ENCODE results near the gene COX4I2. TPM values are rescaled to one million over a fixed set of nuclear protein-coding genes. Genes with fewer than 3 reads are reported as not detected.
"Not testable (repeated sequence)": the region's sequence is repeated elsewhere in the genome, so short reads cannot be mapped to it uniquely, and the experiment has no call there.

Gene COX4I2
- total RNA-seq, 4 donors from 2014 or later = 2.1 to 14.2 (median 7.1) TPM

- H3K27ac ChIP-seq (replicated peaks in 1 of 4) = no peak overlapping the region
- intact Hi-C loops (cut with DNase I) = no loop called here
- no peaks in the 10 kb centered on the region for H3K27me3 ChIP-seq
- WGBS = 86% methylated on average over 3 of the region's 3 CpGs
- DNase-seq (ENCODE audit: extremely low spot score) = no peak
- H3K9me3 ChIP-seq = no peaks in the 10 kb centered on the region
- TF ChIP-seq POLR2AphosphoS5 (IDR thresholded peaks at IDR 0.05) (no peak), CTCF (IDR thresholded peaks at IDR 0.05) (no peak), POLR2A (IDR thresholded peaks at IDR 0.05; ENCODE audit: low read depth) (no peak), EP300 (IDR thresholded peaks at IDR 0.05) (no peak)
- H3K36me3 ChIP-seq = no peaks in the 10 kb centered on the region
- H3K4me3 ChIP-seq = no peak overlapping the region
- H3K4me1 ChIP-seq = peaks cover 6 to 18% (median 13%) of the 10 kb centered on the region in 4 donors
These were observed 17.5 kb upstream of the COX4I2 start for GRCh38 chr20:31620246-31620645.

- DNase-seq (ENCODE audit: extremely low spot score); H3K9me3 ChIP-seq; H3K4me3 ChIP-seq; H3K36me3 ChIP-seq; intact Hi-C loops (cut with DNase I); H3K27me3 ChIP-seq: not testable (repeated sequence)
- H3K27ac ChIP-seq (replicated peaks in 1 of 4) = peak overlapping the region in 2 of 4 donors; percentile 16 to 50
- peaks cover 6 to 18% (median 13%) of the 10 kb centered on the region in 4 donors for H3K4me1 ChIP-seq
- 98% methylated on average over 6 of the region's 6 CpGs for WGBS
These were observed 14.6 kb upstream of the COX4I2 start for GRCh38 chr20:31623123-31623505.

GRCh38 chr20:31626534-31626933 lies 11.2 kb upstream of the COX4I2 start:
- H3K36me3 ChIP-seq; H3K4me3 ChIP-seq; H3K27ac ChIP-seq (replicated peaks in 1 of 4); H3K27me3 ChIP-seq; intact Hi-C loops (cut with DNase I); DNase-seq (ENCODE audit: extremely low spot score); H3K9me3 ChIP-seq: not testable (repeated sequence)
- 84% methylated on average over 8 of the region's 8 CpGs for WGBS
- H3K4me1 ChIP-seq = peaks cover 6 to 18% (median 13%) of the 10 kb centered on the region in 4 donors

- WGBS = 70% methylated on average over 2 of the region's 2 CpGs
- H3K27me3 ChIP-seq; H3K36me3 ChIP-seq; DNase-seq (ENCODE audit: extremely low spot score); intact Hi-C loops (cut with DNase I); H3K4me3 ChIP-seq; H3K27ac ChIP-seq (replicated peaks in 1 of 4); H3K4me1 ChIP-seq; H3K9me3 ChIP-seq: not testable (repeated sequence)
These were observed 9.7 kb upstream of the COX4I2 start for GRCh38 chr20:31628057-31628456.

GRCh38 chr20:31630187-31630790 lies 7.4 kb upstream of the COX4I2 start:
- TF ChIP-seq CTCF (IDR thresholded peaks at IDR 0.05) (no peak), POLR2AphosphoS5 (IDR thresholded peaks at IDR 0.05) (no peak), EP300 (IDR thresholded peaks at IDR 0.05) (no peak)
- intact Hi-C loops (cut with DNase I) = no loop called here
- 45% methylated on average over 2 of the region's 2 CpGs for WGBS
- H3K27ac ChIP-seq (replicated peaks in 1 of 4) = no peak overlapping the region
- H3K27me3 ChIP-seq = no peaks in the 10 kb centered on the region
- no peak for DNase-seq (ENCODE audit: extremely low spot score)
- peaks cover 0 to 7% (median 0%) of the 10 kb centered on the region in 4 donors for H3K4me1 ChIP-seq
- H3K9me3 ChIP-seq = no peaks in the 10 kb centered on the region
- no peaks in the 10 kb centered on the region for H3K36me3 ChIP-seq
- H3K4me3 ChIP-seq = no peak overlapping the region

- no peak for DNase-seq (ENCODE audit: extremely low spot score)
- Histone ChIP-seq H3K4me1 (peaks cover 0 to 13% (median 3%) of the 10 kb centered on the region in 4 donors), H3K27ac (replicated peaks in 1 of 4) (no peak overlapping the region), H3K9me3 (no peaks in the 10 kb centered on the region), H3K27me3 (peaks cover 0 to 6% (median 4%) of the 10 kb centered on the region in 4 donors), H3K4me3 (no peak overlapping the region), H3K36me3 (no peaks in the 10 kb centered on the region)
- no peak for TF ChIP-seq POLR2A (IDR thresholded peaks at IDR 0.05; ENCODE audit: low read depth)
- TF ChIP-seq EP300 (IDR thresholded peaks at IDR 0.05) = no peak
- no peak for TF ChIP-seq CTCF (IDR thresholded peaks at IDR 0.05)
- no peak for TF ChIP-seq POLR2AphosphoS5 (IDR thresholded peaks at IDR 0.05)
- 95% methylated on average over 35 of the region's 40 CpGs for WGBS
- intact Hi-C loops (cut with DNase I) = no loop called here
These were observed 5.0 kb upstream of the COX4I2 start for GRCh38 chr20:31632548-31633338.

All from esophagus muscularis mucosa (tissue), 4 donors.